HCT116 (cell line): ENCODE data around the gene MEIG1.

Source experiments
- CTCF ChIP-seq, 3 experiments: fragments of 200-600 bp in 1 of 3; sonication (generic) in 1 of 3; IDR thresholded peaks in 2 of 3; conservative IDR thresholded peaks in 1 of 3; 2 replicates each; pipeline ENCODE4 v1.5.1; 2012 to 2017; ENCODE audit warnings: low read depth in 2 of 3, low read length in 2 of 3, antibody characterized with exemption in 1 of 3, borderline replicate concordance in 1 of 3, control low read depth in 1 of 3, mild to moderate bottlenecking in 1 of 3, mixed read lengths in 1 of 3, mixed run types in 1 of 3, moderate library complexity in 1 of 3; ENCODE audit not compliant: insufficient read depth in 1 of 3
- EZH2 ChIP-seq: fragments of 200-600 bp; sonication (generic); IDR thresholded peaks from 2 replicates; pipeline ENCODE4 v1.6.1; 2017; ENCODE audit warnings: antibody characterized with exemption, mixed run types
- JUND ChIP-seq: IDR thresholded peaks from 2 replicates; pipeline ENCODE4 v1.6.1; 2012
- POLR2A ChIP-seq: IDR thresholded peaks from 2 replicates; pipeline ENCODE4 v1.7.0; 2011; ENCODE audit warnings: borderline replicate concordance; ENCODE audit not compliant: insufficient read depth, insufficient read length; ENCODE audit errors: extremely low read depth
- POLR2AphosphoS5 ChIP-seq: IDR thresholded peaks from 2 replicates; pipeline ENCODE4 v1.6.1; 2011; ENCODE audit warnings: mild to moderate bottlenecking, low read depth, low read length, moderate library complexity
- RAD21 ChIP-seq: IDR thresholded peaks from 2 replicates; pipeline ENCODE4 v1.6.1; 2012; ENCODE audit warnings: low read depth, mild to moderate bottlenecking
- ZFX ChIP-seq: fragments of 450-650 bp; IDR thresholded peaks from 2 replicates; pipeline ENCODE4 v1.6.1; 2017
- TF ChIP-seq, protein P1 (sequence below): IDR thresholded peaks from 2 replicates; pipeline ENCODE4 v1.6.1; 2012
- TF ChIP-seq, protein P2 (sequence below): IDR thresholded peaks from 2 replicates; pipeline ENCODE4 v1.6.1; 2012; ENCODE audit warnings: low read depth

DNA sequence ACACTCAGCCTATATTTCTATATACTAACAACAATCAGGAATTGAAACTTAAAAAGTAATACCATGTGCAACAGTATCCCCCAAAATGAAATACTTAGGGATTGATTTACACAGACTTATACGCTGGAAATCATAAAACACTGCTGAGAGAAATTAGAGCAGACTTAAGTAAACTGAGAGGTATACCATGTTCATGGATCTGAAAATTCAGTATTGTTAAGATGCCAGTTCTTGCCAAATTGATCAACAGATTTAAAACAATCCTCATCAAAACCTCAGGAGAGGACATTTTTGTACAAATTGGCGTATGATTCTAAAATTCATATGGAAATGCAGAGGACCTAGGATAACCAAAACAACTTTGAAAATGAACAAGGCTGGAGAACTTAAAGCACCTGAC lies 42.6 kb upstream of the MEIG1 start:
- TF ChIP-seq POLR2AphosphoS5 (no peak), RAD21 (no peak), JUND (no peak), CTCF (IDR thresholded peaks at IDR 0.05 in 2 of 3, conservative IDR thresholded peaks at IDR 0.05 in 1 of 3; ENCODE audit: borderline replicate concordance in 1 of 3, insufficient read depth in 1 of 3, low read depth in 2 of 3, low read length in 2 of 3) (no peak), POLR2A (no peak), ZFX (no peak), EZH2 (no peak)
- TF ChIP-seq, protein P1, sequence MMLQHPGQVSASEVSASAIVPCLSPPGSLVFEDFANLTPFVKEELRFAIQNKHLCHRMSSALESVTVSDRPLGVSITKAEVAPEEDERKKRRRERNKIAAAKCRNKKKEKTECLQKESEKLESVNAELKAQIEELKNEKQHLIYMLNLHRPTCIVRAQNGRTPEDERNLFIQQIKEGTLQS, result no peak
- TF ChIP-seq, protein P2, sequence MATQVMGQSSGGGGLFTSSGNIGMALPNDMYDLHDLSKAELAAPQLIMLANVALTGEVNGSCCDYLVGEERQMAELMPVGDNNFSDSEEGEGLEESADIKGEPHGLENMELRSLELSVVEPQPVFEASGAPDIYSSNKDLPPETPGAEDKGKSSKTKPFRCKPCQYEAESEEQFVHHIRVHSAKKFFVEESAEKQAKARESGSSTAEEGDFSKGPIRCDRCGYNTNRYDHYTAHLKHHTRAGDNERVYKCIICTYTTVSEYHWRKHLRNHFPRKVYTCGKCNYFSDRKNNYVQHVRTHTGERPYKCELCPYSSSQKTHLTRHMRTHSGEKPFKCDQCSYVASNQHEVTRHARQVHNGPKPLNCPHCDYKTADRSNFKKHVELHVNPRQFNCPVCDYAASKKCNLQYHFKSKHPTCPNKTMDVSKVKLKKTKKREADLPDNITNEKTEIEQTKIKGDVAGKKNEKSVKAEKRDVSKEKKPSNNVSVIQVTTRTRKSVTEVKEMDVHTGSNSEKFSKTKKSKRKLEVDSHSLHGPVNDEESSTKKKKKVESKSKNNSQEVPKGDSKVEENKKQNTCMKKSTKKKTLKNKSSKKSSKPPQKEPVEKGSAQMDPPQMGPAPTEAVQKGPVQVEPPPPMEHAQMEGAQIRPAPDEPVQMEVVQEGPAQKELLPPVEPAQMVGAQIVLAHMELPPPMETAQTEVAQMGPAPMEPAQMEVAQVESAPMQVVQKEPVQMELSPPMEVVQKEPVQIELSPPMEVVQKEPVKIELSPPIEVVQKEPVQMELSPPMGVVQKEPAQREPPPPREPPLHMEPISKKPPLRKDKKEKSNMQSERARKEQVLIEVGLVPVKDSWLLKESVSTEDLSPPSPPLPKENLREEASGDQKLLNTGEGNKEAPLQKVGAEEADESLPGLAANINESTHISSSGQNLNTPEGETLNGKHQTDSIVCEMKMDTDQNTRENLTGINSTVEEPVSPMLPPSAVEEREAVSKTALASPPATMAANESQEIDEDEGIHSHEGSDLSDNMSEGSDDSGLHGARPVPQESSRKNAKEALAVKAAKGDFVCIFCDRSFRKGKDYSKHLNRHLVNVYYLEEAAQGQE, result no peak
